Astrocyte (in vitro differentiated cells and primary cell): Measurements from ENCODE around the gene GGT5. TPM values are rescaled to one million over a fixed set of nuclear protein-coding genes. Genes with fewer than 3 reads are reported as not detected.
"Not testable (repeated sequence)": the region's sequence is repeated elsewhere in the genome, so short reads cannot be mapped to it uniquely, and the experiment has no call there.

ENCODE experiments used
- DNase-seq: peaks from one replicate; pipeline ENCODE4 v3.0.0-alpha.2; 2010; ENCODE audit warnings: low read depth
- FAIRE-seq: peaks from 2 replicates; lab custom pipeline; 2011; peaks lifted over from hg19 to GRCh38; lab: Jason Lieb, UNC
- H2AFZ ChIP-seq: 2 replicates; pipeline ENCODE4 v1.6.0; 2012; ENCODE audit warnings: low read depth, low read length, inconsistent platforms
- H3K27ac ChIP-seq: 2 replicates; pipeline ENCODE4 v1.5.1; 2011; ENCODE audit warnings: low read depth, low read length, inconsistent platforms
- H3K27me3 ChIP-seq: 2 replicates; pipeline ENCODE4 v1.6.0; 2011; ENCODE audit warnings: low read length, inconsistent platforms; ENCODE audit not compliant: insufficient read depth
- H3K36me3 ChIP-seq: 2 replicates; pipeline ENCODE4 v1.5.1; 2011; ENCODE audit warnings: low read length, inconsistent platforms; ENCODE audit not compliant: insufficient read depth
- H3K4me1 ChIP-seq: 2 replicates; pipeline ENCODE4 v1.5.1; 2011; ENCODE audit warnings: low read length, inconsistent platforms; ENCODE audit not compliant: insufficient read depth
- H3K4me2 ChIP-seq: 2 replicates; pipeline ENCODE4 v1.6.0; 2012; ENCODE audit warnings: low read length, inconsistent platforms
- H3K4me3 ChIP-seq: 2 replicates; pipeline ENCODE4 v1.5.1; 2011; ENCODE audit warnings: low read depth, mild to moderate bottlenecking, low read length, inconsistent platforms; ENCODE audit not compliant: insufficient read depth
- H3K79me2 ChIP-seq: 2 replicates; pipeline ENCODE4 v1.6.0; 2012; ENCODE audit warnings: mild to moderate bottlenecking, low read length, inconsistent platforms; ENCODE audit not compliant: insufficient read depth
- H3K9ac ChIP-seq: 2 replicates; pipeline ENCODE4 v1.6.0; 2012; ENCODE audit warnings: mild to moderate bottlenecking, low read length, inconsistent platforms
- H3K9me3 ChIP-seq: 2 replicates; pipeline ENCODE4 v1.5.1; 2012; ENCODE audit warnings: low read depth, mild to moderate bottlenecking, low read length, inconsistent platforms; ENCODE audit not compliant: insufficient read depth
- H4K20me1 ChIP-seq: 2 replicates; pipeline ENCODE4 v1.6.0; 2012; ENCODE audit warnings: low read length, inconsistent platforms; ENCODE audit not compliant: insufficient read depth
- H3K27ac Mint-ChIP-seq: one replicate; pipeline ENCODE4 v1.8.0; 2021; ENCODE audit warnings: mild to moderate bottlenecking, mixed read lengths; ENCODE audit not compliant: unreplicated experiment
- H3K27me3 Mint-ChIP-seq: one replicate; pipeline ENCODE4 v1.8.0; 2021; ENCODE audit warnings: low read depth, mixed read lengths; ENCODE audit not compliant: unreplicated experiment
- H3K36me3 Mint-ChIP-seq: one replicate; pipeline ENCODE4 v1.8.0; 2021; ENCODE audit warnings: low read depth, mixed read lengths; ENCODE audit not compliant: unreplicated experiment
- H3K4me1 Mint-ChIP-seq: one replicate; pipeline ENCODE4 v1.8.0; 2021; ENCODE audit warnings: low read depth, mixed read lengths; ENCODE audit not compliant: unreplicated experiment
- H3K4me3 Mint-ChIP-seq: one replicate; pipeline ENCODE4 v1.8.0; 2021; ENCODE audit warnings: mild to moderate bottlenecking, moderate library complexity, mixed read lengths; ENCODE audit not compliant: unreplicated experiment
- H3K9me3 Mint-ChIP-seq: one replicate; pipeline ENCODE4 v1.8.0; 2021; ENCODE audit warnings: mild to moderate bottlenecking, mixed read lengths; ENCODE audit not compliant: unreplicated experiment
- EZH2 ChIP-seq: IDR thresholded peaks from 2 replicates; pipeline ENCODE4 v1.6.1; 2012; ENCODE audit warnings: mild to moderate bottlenecking, low read length, inconsistent platforms; ENCODE audit not compliant: insufficient read depth
- total RNA-seq: library from RNA; stranded (reverse); gene quantifications from 2 replicates; pipeline ENCODE4 v1.2.1, GENCODE V29; 2021
- TF ChIP-seq, protein P1 (sequence below): IDR thresholded peaks from 2 replicates; pipeline ENCODE4 v1.5.1; 2011; ENCODE audit warnings: low read depth, mild to moderate bottlenecking, inconsistent platforms, low read length, moderate library complexity; ENCODE audit not compliant: insufficient read depth

GGT5 gene
- total RNA-seq, 1 donor from 2014 or later, result 0.64 TPM

DNA sequence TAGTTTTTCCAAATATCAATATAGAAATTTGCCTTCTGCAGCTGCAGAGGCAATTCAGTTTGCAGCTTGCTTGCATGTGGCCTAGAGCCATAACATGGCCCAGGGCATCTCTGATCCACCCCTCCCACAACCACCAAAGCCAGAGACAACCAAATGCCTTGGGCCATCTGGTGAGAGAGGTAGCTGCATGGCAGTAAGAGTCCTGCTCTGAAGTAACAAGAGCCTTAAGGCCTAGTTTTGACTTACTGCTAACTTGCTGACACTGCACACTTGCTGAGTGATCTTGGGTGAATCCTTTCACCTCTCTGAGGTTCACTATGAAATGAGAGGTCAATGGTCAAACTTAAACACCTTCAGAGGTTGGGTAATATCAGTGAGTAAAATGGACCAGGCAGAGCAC is 20.9 kb upstream of the GGT5 start:
- Histone ChIP-seq H3K9ac (no peak overlapping the region), H3K27ac (no peak overlapping the region), H3K4me3 (no peak overlapping the region), H3K9me3 (no peaks in the 10 kb centered on the region), H3K27me3 (no peaks in the 10 kb centered on the region), H3K4me2 (no peak overlapping the region), H4K20me1 (no peaks in the 10 kb centered on the region), H2AFZ (no peak overlapping the region), H3K36me3 (no peaks in the 10 kb centered on the region), H3K79me2 (no peaks in the 10 kb centered on the region), H3K4me1 (peaks cover 5% of the 10 kb centered on the region)
- no peaks in the 10 kb centered on the region for H3K9me3 Mint-ChIP-seq
- TF ChIP-seq EZH2, result no peak
- TF ChIP-seq, protein P1, sequence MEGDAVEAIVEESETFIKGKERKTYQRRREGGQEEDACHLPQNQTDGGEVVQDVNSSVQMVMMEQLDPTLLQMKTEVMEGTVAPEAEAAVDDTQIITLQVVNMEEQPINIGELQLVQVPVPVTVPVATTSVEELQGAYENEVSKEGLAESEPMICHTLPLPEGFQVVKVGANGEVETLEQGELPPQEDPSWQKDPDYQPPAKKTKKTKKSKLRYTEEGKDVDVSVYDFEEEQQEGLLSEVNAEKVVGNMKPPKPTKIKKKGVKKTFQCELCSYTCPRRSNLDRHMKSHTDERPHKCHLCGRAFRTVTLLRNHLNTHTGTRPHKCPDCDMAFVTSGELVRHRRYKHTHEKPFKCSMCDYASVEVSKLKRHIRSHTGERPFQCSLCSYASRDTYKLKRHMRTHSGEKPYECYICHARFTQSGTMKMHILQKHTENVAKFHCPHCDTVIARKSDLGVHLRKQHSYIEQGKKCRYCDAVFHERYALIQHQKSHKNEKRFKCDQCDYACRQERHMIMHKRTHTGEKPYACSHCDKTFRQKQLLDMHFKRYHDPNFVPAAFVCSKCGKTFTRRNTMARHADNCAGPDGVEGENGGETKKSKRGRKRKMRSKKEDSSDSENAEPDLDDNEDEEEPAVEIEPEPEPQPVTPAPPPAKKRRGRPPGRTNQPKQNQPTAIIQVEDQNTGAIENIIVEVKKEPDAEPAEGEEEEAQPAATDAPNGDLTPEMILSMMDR, result no peak
- H3K4me3 Mint-ChIP-seq, result no peak overlapping the region
- no peaks in the 10 kb centered on the region for H3K36me3 Mint-ChIP-seq
- DNase-seq (no peak), FAIRE-seq (no peak)
- H3K4me1 Mint-ChIP-seq, result peaks cover 7% of the 10 kb centered on the region
- no peak overlapping the region for H3K27ac Mint-ChIP-seq
- no peaks in the 10 kb centered on the region for H3K27me3 Mint-ChIP-seq

DNA sequence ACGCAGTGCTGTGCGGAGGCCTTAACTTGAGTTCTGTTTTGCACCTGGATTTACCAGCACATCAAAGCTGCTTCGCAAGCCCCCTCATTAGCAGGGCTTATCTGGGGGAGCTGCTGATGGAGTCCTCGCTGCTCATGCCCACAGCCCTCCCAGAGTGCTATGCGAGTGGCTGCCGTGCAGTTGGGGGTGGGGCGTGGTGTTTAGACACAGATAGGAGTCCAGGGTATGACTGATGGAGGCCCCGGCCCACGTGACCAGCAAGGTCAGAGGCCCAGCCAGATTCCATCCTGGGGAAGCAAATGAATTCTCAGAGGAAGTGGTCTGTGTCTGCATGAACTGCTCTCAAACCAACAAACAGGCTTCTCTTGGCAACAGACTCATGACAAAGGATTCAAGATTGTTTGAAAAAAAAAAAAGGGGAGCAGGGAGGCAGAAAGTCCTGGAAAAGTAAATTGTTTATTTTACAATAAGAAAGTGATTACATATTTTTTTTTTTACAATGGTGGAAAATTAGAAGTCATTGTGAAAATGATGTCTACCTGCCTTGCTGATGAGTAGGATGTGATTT is 19.5 kb upstream of the GGT5 start:
- H3K36me3 Mint-ChIP-seq, H3K4me1 ChIP-seq, H4K20me1 ChIP-seq, FAIRE-seq, H3K4me3 Mint-ChIP-seq, H3K4me1 Mint-ChIP-seq, H3K36me3 ChIP-seq, H3K27ac ChIP-seq, H3K79me2 ChIP-seq, H3K9me3 ChIP-seq, H3K4me3 ChIP-seq, H3K27me3 ChIP-seq, H3K4me2 ChIP-seq, H3K27me3 Mint-ChIP-seq, H3K9ac ChIP-seq, H2AFZ ChIP-seq, H3K9me3 Mint-ChIP-seq: not testable (repeated sequence)
- DNase-seq, result peak; percentile 54
- peak overlapping the region; percentile 34 for H3K27ac Mint-ChIP-seq

DNA sequence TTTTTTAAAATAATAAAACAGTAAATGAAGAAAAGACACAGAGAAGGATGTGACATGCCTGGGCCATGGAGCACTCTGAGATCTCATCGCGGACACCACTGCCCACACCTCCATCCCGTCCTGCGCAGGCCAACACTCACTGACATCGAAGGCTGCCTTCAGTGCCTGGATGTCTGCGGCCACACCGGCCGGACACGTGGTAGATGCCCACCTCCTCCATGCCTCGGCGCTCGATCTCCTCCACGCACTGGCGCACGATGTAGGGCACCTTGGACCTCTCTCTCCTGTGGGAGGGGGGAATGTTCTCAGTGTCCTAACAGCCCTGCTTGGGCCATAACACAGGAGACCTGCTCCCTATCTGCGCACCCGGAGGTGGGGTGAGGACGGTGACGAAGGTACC is 18.6 kb upstream of the GGT5 start:
- not testable (repeated sequence) for H3K4me3 ChIP-seq, H3K79me2 ChIP-seq, H3K9me3 ChIP-seq, DNase-seq, H4K20me1 ChIP-seq, H3K36me3 Mint-ChIP-seq, H3K4me1 ChIP-seq, H3K27ac ChIP-seq, H3K9ac ChIP-seq, H3K27me3 Mint-ChIP-seq, H3K9me3 Mint-ChIP-seq, FAIRE-seq, H3K4me2 ChIP-seq, H3K36me3 ChIP-seq, H2AFZ ChIP-seq, H3K27ac Mint-ChIP-seq, H3K27me3 ChIP-seq, H3K4me1 Mint-ChIP-seq, H3K4me3 Mint-ChIP-seq

DNA sequence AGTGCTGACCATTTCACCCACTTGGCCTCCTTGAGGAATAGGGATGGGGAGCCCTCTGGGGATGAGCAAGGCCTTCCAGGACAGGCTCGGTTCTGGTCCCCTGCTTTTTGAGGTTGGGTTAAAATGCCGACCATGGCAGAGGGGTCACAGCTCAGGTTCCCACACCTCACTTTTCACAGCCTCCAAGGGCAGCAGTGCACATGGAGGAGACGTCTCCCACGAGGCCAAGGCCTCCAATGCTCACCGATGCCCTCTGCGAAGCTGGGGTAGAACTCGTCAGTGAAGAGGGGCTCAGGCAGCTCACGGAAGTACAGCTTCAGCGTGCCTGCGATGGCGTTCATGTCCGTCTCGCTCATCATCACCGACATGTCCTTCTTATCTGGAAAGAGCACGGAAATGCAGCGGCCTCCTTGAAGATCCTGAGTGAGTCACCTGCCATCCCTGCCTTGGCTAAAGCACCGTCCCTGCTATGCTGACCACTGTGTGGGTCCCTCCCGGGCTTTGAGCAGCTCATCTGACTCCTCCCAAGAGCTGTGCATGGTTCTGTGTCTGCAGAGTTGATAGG is 17.4 kb upstream of the GGT5 start:
- H3K36me3 Mint-ChIP-seq, H3K4me2 ChIP-seq, H4K20me1 ChIP-seq, H3K27me3 ChIP-seq, H3K4me1 Mint-ChIP-seq, H3K4me3 ChIP-seq, FAIRE-seq, DNase-seq, H3K9me3 ChIP-seq, H3K27ac ChIP-seq, H3K9ac ChIP-seq, H3K79me2 ChIP-seq, H3K36me3 ChIP-seq, H3K9me3 Mint-ChIP-seq, H3K27ac Mint-ChIP-seq, H3K27me3 Mint-ChIP-seq, H3K4me3 Mint-ChIP-seq, H2AFZ ChIP-seq, H3K4me1 ChIP-seq: not testable (repeated sequence)
